Measurements from ENCODE around the gene CTSC.

The CTSC gene

GRCh38 chr11:88315015-88315414 is 22.5 kb downstream of the CTSC start:
- no peak for DNase-seq

GRCh38 chr11:88313441-88313840 is 24.1 kb downstream of the CTSC start:
- no peak for DNase-seq

GRCh38 chr11:88312628-88313027 is 24.9 kb downstream of the CTSC start:
- no peak for DNase-seq

- DNase-seq, result no peak
Measured at GRCh38 chr11:88310246-88310645, 27.3 kb downstream of the CTSC start.

GRCh38 chr11:88308576-88308975 is 29.0 kb downstream of the CTSC start:
- DNase-seq, result no peak

- DNase-seq, result no peak
Measured at GRCh38 chr11:88307749-88308425, 29.6 kb downstream of the CTSC start.

- no peak for DNase-seq
Measured at GRCh38 chr11:88306785-88307184, 30.8 kb downstream of the CTSC start.

- DNase-seq, result no peak
Measured at GRCh38 chr11:88305430-88305829, 32.1 kb downstream of the CTSC start.

GRCh38 chr11:88304352-88304751 is 33.2 kb downstream of the CTSC start:
- DNase-seq, result no peak

- no peak for DNase-seq
Measured at GRCh38 chr11:88303037-88303436, 34.5 kb downstream of the CTSC start.

- no peak for DNase-seq
Measured at GRCh38 chr11:88301488-88302140, 35.9 kb downstream of the CTSC start.

GRCh38 chr11:88300888-88301487 is 36.5 kb downstream of the CTSC start:
- no peak for DNase-seq

- DNase-seq, result no peak
Measured at GRCh38 chr11:88297863-88298262, 39.7 kb downstream of the CTSC start.

- no peak for DNase-seq
Measured at GRCh38 chr11:88297421-88297820, 40.1 kb downstream of the CTSC start.

GRCh38 chr11:88295028-88295427 is 42.5 kb downstream of the CTSC start:
- no peak for DNase-seq

- no peak for DNase-seq
Measured at GRCh38 chr11:88293931-88294330, 43.6 kb downstream of the CTSC start.

- no peak for DNase-seq
Measured at GRCh38 chr11:88292171-88292843, 45.2 kb downstream of the CTSC start.

GRCh38 chr11:88288560-88288959 is 49.0 kb downstream of the CTSC start:
- no peak for DNase-seq

- DNase-seq, result no peak
Measured at GRCh38 chr11:88284336-88285050, 53.0 kb downstream of the CTSC start.

- DNase-seq, result no peak
Measured at GRCh38 chr11:88282747-88283515, 54.6 kb downstream of the CTSC start.

- no peak for DNase-seq
Measured at GRCh38 chr11:88281317-88281712, 56.2 kb downstream of the CTSC start.

GRCh38 chr11:88280673-88281316 is 56.7 kb downstream of the CTSC start:
- no peak for DNase-seq

Data from GOT3 (cell line).